HCT116 (cell line): ENCODE data around the gene GREM2.

Experiments used
- POLR2A ChIP-seq: IDR thresholded peaks from 2 replicates; pipeline ENCODE4 v1.7.0; 2011; ENCODE audit warnings: borderline replicate concordance; ENCODE audit not compliant: insufficient read depth, insufficient read length; ENCODE audit errors: extremely low read depth
- POLR2AphosphoS5 ChIP-seq: IDR thresholded peaks from 2 replicates; pipeline ENCODE4 v1.6.1; 2011; ENCODE audit warnings: mild to moderate bottlenecking, low read depth, low read length, moderate library complexity
- SIN3A ChIP-seq: IDR thresholded peaks from 2 replicates; pipeline ENCODE4 v1.6.1; 2012; ENCODE audit warnings: low read depth
- YY1 ChIP-seq: IDR thresholded peaks from 2 replicates; pipeline ENCODE4 v1.6.1; 2011; ENCODE audit warnings: low read length, low read depth, moderate library complexity, mild to moderate bottlenecking; ENCODE audit not compliant: insufficient replicate concordance; ENCODE audit errors: extremely low read depth
- TF ChIP-seq, protein P1 (sequence below): IDR thresholded peaks from 2 replicates; pipeline ENCODE4 v1.6.1; 2012
- TF ChIP-seq, protein P2 (sequence below), 3 experiments: fragments of 200-600 bp in 1 of 3; sonication (generic) in 1 of 3; IDR thresholded peaks in 2 of 3; conservative IDR thresholded peaks in 1 of 3; 2 replicates each; pipeline ENCODE4 v1.5.1; 2012 to 2017; ENCODE audit warnings: low read depth in 2 of 3, low read length in 2 of 3, antibody characterized with exemption in 1 of 3, borderline replicate concordance in 1 of 3, control low read depth in 1 of 3, mild to moderate bottlenecking in 1 of 3, mixed read lengths in 1 of 3, mixed run types in 1 of 3, moderate library complexity in 1 of 3; ENCODE audit not compliant: insufficient read depth in 1 of 3

GRCh38 chr1:240468656-240469055 is 143.3 kb downstream of the GREM2 start:
- TF ChIP-seq YY1 = no peak
- TF ChIP-seq, protein P1, sequence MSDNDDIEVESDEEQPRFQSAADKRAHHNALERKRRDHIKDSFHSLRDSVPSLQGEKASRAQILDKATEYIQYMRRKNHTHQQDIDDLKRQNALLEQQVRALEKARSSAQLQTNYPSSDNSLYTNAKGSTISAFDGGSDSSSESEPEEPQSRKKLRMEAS = no peak
- TF ChIP-seq, protein P2, sequence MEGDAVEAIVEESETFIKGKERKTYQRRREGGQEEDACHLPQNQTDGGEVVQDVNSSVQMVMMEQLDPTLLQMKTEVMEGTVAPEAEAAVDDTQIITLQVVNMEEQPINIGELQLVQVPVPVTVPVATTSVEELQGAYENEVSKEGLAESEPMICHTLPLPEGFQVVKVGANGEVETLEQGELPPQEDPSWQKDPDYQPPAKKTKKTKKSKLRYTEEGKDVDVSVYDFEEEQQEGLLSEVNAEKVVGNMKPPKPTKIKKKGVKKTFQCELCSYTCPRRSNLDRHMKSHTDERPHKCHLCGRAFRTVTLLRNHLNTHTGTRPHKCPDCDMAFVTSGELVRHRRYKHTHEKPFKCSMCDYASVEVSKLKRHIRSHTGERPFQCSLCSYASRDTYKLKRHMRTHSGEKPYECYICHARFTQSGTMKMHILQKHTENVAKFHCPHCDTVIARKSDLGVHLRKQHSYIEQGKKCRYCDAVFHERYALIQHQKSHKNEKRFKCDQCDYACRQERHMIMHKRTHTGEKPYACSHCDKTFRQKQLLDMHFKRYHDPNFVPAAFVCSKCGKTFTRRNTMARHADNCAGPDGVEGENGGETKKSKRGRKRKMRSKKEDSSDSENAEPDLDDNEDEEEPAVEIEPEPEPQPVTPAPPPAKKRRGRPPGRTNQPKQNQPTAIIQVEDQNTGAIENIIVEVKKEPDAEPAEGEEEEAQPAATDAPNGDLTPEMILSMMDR (IDR thresholded peaks at IDR 0.05 in 2 of 3, conservative IDR thresholded peaks at IDR 0.05 in 1 of 3; ENCODE audit: borderline replicate concordance in 1 of 3, insufficient read depth in 1 of 3, low read depth in 2 of 3, low read length in 2 of 3) = no peak
- TF ChIP-seq SIN3A = no peak
- no peak for TF ChIP-seq POLR2AphosphoS5
- TF ChIP-seq POLR2A = no peak
